Stimulated activated naive CD8-positive, alpha-beta T cell treated with anti-CD3 and anti-CD28 coated beads, Interleukin-15, Interleukin-2, amounts not matched to agents 100 U/mL and 50 U/mL, for 24 hours (primary cell): ENCODE data around the gene MTRF1.

Experiments
- ATAC-seq: fragments of 150-1000 bp; cut with Tn5 transposase; one replicate; pipeline ENCODE4 v1.10.0; 2021
- DNase-seq: peaks from one replicate; pipeline ENCODE4 v3.0.0; 2021

MTRF1 gene, protein sequence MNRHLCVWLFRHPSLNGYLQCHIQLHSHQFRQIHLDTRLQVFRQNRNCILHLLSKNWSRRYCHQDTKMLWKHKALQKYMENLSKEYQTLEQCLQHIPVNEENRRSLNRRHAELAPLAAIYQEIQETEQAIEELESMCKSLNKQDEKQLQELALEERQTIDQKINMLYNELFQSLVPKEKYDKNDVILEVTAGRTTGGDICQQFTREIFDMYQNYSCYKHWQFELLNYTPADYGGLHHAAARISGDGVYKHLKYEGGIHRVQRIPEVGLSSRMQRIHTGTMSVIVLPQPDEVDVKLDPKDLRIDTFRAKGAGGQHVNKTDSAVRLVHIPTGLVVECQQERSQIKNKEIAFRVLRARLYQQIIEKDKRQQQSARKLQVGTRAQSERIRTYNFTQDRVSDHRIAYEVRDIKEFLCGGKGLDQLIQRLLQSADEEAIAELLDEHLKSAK

DNA sequence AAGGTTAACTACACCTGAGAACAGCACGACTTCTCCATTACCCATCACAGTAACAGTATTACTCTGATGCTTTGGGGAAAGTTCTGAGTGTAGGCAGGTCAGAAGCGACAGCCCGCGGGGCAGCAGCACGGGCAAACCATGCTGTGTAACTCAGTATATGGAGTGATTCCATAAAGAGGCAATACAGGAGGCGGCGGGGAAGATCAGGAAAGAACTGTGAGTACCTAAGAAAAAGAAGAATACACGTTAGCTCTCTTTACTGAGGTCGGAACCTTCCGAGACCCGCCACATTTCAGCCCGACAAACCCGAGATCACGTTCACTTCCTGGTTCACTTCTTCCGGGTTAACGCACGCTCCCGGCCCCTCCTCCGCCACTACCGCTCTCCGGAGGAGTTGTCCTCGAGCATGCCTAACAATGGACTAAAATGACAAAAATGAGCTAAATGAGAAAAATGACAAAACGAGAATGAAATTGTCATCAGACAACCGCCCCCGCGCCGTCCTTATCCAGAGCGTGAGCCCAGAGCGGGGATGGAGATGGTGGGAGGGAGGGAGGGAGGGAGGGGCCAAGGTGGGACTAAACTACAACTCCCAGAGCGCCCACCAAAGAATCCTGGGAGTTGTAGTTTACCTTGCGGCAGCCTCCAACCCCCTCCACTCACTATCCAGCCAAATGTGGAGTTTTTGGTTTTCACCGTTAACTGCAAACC is at the start of gene MTRF1:
MTRF1 (minus strand) TSS at position 316 of the 711 bp plus-strand sequence. CDS start 2,669 bp downstream, outside the sequence.
- peak; percentile 77 for DNase-seq
- peak; percentile 91 for ATAC-seq

DNA sequence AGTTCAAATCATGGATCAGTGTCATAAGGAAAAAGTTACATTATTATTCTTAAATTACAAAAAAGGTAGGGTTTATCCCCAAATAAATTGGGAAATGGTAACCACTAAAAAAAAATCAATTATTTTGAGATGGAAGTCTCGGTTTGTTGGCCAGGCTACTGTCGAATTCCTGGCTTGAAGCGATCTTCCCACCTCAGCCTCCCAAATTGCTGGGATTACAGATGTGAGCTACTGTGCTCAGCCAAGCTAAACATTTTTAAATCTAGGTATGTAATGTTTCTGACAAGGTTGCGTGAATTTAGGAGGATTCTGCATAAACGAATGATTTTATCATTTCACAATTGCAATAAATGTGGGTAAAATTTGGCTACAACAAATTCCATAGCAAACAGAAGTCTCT is 49.7 kb upstream of the MTRF1 start:
- ATAC-seq (no peak), DNase-seq (no peak)

DNA sequence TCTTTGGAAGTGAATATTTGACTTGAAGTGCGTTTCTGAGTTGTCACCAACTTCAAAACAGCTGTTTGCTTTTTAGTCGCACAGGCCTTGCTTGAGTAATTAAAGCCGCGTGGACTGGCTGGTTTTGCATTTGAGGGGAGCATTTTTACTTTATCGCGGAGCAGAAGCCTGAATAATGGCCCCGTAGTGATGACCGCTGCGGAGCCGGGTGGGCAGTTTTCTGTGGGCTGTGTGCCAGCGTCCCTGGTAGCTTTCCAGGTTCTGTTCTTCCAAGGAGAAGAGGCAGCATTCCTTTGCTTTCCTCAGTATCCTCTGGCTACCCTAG is 48.8 kb upstream of the MTRF1 start:
- no peak for ATAC-seq
- DNase-seq, result peak; percentile 20

DNA sequence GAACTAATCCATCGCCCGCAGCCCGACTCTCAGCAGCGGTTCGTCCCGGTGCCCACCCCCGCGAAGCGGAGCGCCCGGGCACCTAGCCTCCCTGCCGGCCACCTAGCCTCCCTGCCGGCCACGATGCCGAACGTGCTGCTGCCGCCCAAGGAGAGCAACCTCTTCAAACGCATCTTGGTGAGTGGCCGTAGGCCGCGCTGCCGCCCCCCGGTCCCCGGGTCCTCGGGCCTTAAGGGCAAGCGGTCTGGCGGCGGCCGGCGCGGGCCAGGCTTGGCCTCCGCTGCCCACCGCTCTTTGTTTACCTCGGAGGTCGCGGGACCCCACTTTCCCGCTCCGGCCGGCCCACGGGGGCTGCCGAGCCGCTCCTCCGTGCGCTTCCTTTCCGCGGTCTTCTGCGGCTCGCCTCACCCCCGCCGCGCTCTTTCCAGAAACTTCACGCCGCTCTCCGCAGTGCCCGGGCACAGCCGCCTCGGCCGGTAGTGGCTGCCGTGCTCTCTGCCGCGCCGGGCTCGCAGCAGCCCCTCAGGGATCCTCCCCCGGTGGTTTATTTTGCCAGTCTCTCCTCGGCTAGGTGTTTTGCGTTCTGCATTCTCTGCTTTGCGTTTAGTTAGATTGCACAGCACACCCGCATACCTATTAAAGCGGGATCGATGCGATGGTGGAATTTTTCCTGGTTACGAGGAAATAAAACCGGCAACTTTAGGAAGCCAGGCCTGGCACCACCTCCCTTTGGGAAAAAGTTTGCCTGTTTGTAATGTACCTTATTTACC is 48.2 kb upstream of the MTRF1 start:
- DNase-seq (peak; percentile 62), ATAC-seq (peak; percentile 44)

DNA sequence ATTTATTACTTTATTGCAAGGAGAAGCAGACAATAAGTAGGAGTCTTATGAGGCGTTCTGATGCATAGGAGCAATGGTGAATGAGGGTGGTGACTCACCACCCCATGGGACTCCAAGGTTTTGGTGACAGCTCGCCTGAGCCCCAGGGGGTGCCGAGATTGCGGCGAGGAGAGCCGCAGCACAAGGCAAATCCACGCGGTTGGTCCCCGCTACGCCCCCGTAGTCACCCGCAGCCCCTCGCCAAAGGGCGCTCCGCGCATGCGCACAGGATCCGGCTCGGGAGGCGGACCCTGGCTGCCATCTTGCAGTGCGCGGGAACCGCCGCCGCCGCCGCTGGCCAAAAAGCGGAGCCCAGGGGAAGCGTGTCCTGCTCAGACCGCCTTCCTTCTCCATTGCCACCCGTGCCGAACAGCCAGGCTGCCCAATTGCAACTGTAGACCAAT is 47.6 kb upstream of the MTRF1 start, which contains the start of gene NAA16:
NAA16 (plus strand) TSS at position 305 of the 443 bp plus-strand sequence. CDS start 262 bp downstream, outside the sequence.
- peak; percentile 99 for DNase-seq

DNA sequence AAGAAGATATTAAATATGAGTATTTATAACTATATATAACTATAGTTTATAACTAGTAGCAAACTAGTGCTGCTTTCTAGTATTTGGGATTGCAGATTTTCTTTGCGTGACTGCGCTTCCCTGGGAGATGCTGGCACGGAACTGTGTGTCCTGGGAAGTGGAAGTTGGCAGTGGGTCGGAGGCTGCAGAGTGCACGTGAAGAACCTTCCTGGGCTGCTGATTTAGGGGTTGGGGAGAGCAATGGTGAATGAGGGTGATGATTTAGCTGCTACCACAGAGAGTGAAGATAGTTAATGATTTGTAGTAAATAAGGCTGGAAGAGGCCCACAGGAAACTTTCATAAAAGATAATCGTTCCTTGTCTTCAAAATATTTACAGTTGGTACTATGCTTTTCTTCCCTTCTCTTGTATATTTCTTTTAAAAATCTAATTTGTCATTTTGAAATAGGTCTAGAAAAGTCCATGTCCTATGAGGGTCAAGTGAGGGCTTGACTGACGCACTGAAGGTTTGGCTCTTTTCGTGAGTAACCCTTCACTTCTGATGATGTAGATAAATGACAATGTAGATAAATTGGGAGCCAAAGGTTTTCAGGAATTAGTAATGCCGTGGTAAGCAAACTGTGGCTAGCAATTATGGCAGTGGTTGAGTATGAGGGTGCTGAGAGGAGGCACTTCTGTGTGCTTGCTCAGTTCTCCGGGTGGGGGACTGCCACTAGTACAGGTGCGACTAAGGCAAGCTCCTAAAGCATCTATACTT is 44.7 kb upstream of the MTRF1 start:
- ATAC-seq, result no peak
- no peak for DNase-seq

More for the DNA sequence above, 47.6 kb upstream of the MTRF1 start, which contains the start of gene NAA16:
- peak; percentile 91 for ATAC-seq

DNA sequence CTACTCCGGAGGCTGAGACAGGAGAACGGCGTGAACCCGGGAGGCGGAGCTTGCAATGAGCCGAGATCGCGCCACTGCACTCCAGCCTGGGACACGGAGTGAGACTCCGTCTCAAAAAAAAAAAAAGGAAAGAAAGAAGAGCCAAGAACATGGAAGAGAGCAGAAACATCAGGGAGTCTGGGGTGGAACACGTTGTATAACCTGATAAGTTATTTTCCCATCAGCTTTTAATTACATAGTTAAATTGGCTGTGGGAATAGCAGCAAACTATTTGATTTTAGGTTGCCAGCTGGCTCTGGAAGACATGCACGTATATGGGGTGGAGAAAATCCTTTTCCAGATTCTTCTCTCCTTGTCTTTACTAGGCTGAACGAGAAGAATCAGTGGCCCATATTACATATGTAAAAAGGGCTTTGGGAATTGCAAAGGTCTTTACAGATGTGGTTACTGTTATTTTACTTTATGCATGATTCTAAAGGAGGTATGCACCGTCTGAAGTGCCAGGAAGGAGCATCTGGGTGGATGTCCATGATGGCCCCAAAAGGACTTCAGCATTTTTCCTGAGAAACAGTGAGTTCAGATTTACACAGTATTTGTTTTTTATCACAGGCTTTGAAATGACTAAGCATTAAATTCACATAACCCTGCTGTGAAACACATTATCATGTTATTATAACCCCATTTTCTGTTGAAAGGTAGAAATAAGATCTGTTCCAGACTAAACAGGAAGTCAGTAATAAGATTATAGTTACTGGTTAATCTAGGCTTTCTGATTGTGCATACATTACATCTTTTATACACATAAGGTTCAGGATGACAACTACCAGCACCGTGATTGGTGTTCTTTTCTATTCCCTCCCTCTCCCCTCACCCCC is 43.1 kb upstream of the MTRF1 start:
- ATAC-seq, result no peak
- DNase-seq, result no peak

DNA sequence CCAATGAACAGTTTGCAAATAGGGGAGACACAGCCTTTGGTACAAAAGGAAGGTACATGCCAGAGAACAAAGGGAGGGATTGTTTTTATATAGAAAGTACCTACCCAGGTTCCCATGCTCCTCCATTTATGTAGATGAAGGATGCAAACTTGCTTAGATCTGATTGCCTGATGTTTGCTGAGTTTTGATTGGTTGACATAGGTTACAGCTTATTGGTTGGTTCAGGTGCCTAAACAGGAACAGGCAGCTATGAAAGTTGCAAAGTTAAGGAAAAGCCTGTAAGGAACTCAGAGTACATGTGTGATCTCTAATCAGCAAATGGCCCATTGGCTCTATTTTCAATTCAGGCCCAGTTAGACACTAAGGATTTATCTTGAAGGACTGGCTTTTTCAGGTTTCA is 41.2 kb upstream of the MTRF1 start:
- DNase-seq (no peak), ATAC-seq (no peak)

DNA sequence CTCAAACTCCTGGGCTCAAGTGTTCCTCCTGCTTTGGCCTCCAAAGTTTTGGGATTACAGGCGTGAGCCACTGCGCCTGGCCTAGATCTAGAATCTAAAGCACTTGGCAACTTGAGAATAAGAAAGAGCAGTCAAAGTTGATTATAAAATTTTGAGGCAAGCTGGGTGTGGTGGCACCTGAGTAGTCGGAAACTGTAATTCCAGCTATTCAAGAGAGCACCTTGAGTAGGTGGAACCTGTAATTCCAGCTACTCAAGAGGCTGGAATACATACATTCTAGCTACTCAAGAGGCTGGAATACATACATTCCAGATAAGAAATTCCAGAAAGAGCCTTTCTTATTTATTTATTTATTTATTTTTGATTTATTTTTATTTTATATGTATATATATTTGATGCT is 39.4 kb upstream of the MTRF1 start:
- ATAC-seq, result no peak
- DNase-seq, result no peak

DNA sequence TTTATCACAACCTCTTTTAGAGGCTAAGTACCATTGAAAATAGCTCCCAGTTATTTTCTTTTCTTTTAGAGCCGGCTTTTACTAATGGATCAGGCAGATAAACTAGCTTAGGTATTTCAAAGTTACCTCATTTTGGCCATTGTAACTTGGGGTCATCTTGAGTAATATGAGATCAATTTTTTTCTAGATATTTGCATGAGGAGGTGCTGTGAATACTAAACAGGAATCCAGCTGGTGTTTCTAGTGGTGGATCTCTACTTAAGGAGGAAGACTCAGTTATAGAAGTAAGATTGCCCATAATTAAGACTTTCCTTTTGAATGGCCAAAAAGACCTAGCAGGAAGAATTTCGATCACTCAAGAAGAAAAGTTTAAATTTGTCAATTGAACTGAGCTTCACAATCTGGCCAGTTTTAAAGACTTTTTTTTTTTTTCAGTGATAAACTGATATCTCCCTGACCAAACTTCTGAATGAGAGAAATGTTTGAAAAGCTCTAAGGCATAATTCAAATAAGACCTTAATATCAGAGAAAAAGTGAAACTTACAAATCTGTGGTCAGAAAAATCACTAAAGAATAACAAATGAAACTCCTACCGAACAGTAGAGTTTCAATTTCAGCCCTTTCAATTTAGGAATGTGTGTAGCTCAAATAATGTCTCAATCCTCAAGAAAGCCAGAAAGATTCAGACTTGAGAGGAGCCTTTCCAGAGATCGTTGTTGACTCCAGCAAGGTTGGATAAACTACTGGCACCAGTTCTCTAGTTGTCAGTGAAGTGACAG is 36.1 kb upstream of the MTRF1 start:
- no peak for ATAC-seq
- DNase-seq, result no peak

DNA sequence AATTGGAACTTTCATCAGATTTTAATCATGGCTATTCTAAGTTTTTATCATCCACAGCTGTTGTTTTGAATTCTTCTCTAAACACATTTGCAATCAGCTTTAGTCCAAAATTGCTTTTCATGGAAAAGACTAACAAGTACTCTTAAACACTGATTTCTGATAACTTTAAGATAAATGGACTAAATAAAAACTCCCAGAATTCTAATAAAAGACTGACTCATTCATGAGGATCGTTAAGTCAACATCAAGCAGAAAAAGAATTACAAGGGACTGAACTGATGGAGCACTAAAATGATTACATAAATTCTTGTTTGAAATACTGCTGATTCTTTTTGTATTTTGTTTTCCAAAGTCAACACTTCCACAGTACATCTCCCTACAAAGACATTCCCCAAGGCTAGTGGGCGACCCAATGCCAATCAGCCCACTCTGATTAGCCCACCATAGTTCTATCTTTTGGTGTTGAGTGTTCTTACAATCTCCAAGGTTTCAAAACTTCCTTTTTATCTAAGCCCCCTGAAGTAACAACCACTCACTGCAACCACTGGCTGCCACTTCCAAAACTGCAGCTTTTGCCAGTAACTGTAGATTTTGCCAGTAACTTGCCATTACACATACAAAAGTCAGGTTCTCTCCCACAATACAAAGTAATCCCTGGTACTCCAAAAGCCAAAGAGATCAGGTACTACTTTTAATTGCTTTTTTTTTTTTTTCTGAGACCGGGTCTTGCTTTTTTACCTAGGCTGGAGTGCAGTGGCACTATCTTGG is 33.7 kb upstream of the MTRF1 start:
- DNase-seq (no peak), ATAC-seq (no peak)

DNA sequence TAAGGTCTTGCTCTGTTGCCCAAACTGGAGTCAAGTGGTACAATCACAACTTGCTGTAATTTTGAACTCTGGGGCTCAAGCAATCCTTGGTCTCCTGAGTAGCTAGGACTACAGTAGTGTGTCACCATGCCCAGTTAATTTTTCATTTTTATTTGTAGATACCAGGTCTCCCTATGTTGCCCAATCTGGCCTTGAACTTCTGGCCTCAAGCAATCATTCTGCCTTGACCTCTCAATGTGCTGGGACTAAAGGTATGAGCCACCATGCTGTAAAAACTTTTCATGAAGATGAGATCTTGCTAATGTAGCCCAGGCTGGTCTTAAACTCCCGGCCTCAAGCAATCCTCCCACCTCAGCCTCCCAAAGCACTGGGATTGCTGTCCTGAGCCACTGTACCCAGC is 32.6 kb upstream of the MTRF1 start:
- DNase-seq, result no peak
- no peak for ATAC-seq

DNA sequence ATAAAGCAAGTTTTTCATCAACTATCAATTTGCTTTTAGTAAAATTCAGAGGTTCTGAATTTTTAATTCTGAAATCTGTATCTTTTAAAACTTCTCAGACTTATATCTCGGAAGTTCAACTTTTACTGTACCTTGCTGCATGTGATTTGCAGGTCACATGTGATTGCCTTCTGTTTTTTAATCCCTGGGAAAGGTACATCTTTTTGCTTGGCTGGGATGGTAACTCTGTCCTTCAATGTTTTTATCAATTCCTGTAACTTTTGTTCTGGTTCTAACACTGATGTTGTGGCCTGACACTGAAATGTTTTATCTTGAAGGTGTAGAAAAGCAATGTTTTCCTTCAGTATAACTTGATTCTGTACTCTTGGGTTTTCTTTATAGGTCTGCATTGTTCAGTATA is 31.5 kb upstream of the MTRF1 start:
- no peak for ATAC-seq
- no peak for DNase-seq

DNA sequence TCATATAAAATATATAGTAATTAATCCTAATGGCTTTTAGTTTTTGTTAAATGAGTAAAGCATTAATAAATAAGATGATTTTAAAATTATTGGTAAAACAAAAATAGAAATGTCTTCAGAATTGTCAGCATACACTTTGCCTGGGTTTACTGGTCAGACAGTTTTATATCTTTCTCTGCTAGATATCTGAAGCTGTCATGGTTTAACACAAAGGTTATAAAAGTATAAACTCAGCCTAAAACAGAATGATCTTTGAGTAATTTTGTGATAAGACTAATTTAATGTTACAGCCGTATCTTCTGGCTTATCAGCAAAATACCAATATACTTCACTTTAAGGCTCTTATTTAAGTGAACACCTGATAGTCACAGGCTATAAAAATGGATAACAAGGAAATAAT is 29.9 kb upstream of the MTRF1 start:
- DNase-seq (no peak), ATAC-seq (no peak)

DNA sequence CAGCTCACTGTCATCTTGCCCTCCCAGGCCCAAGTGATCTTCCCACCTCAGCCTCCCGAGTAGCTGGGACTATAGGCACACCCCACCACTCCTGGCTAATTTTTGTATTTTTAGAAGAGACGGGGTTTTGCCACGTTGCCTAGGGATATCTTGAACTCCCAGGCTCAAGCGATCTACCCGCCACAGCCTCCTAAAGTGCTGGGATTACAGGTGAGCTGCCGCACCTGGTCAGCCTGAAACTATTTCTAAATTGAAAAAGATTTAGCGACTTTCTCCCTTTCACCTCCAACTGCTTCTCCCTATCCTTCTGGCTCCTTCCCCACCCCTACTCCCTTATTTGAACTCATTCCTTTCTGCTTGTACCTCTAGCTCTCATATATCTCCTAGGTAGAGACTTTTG is 27.9 kb upstream of the MTRF1 start:
- DNase-seq, result no peak
- no peak for ATAC-seq

DNA sequence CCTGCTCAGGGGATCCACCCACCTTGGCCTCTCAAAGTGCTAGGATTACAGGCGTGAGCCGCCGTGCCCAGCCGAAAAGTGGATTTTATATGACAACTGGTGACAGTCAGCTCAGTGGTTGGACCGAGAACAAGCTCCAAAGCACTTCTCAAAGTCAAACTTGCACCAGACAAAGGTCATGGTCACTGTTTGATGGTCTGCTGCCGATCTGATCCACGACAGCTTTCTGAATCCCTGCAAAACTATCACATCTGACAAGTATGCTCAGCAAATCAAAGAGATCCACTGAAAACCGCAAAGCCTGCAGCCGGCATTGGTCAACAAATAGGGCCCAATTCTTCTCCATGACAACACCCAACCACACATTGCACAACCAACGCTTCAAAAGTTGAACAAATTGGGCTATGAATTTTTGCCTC is 26.1 kb upstream of the MTRF1 start:
- no peak for ATAC-seq
- no peak for DNase-seq

DNA sequence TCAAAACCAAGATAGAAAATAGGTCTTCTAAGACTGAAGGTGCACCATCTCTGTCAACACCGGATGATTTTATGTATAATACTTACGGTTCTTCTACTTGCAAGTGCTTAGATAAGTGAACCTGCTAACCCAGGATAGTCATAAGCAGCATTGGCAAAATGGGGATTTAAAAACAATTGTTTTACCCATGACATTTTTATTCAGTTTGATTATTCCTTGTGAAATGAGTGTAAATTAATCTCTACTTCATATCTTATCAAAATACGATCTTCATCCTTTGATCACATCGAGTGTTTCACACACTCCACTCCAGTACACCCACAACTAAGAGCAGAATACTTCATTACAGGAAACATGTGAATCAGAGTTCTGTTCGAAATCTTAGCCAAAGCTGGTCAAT is 23.0 kb upstream of the MTRF1 start:
- DNase-seq (no peak), ATAC-seq (peak; percentile 65)

DNA sequence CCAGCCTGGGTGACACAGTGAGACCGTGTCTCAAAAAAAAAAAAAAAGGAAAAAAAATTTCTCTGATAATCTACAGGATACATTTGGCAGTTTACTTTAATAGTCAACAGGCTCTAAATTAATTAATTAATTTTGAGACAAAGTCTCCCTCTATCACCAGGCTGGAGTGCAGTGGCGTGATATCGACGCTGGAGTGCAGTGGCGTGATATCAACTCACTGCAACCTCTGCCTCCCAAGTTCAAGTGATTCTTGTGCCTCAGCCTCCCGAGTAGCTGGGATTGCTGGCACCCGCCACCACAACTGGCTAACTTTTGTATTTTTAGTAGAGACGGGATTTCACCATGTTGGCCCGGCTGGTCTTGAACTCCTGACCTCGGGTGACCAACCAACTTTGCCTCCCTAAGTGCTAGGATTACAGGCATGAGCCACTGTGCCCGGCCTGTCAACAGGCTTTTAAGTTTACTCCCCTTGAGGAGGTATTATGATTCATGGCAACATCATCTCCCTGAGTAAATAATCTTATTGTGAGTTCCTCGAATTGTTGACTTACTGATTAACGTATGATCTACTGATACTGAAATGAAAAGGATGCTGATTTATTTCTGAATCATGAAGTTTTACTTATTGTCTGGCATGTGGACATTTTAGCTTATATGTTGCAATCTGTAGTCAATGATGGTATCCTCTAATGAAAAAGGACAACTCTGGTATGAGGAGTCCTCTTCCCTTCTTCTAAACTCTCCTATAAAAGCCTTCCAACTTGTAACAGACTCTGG is 21.3 kb upstream of the MTRF1 start:
- no peak for DNase-seq
- no peak for ATAC-seq
